Measurements from ENCODE around the gene CLN5.

The CLN5 gene

GRCh38 chr13:77047649-77048343 is 55.9 kb downstream of the CLN5 start:
- no peaks in the 10 kb centered on the region for H3K79me2 ChIP-seq (ENCODE audit: insufficient read depth, low read length)
- H3K9me2 ChIP-seq (ENCODE audit: low read depth, low read length) = no peaks in the 10 kb centered on the region
- H3K4me1 ChIP-seq (ENCODE audit: insufficient read depth, low read length, severe bottlenecking) = no peaks in the 10 kb centered on the region
- no peak overlapping the region for H3K4me2 ChIP-seq (ENCODE audit: low read length)
- no peak overlapping the region for H2AFZ ChIP-seq (ENCODE audit: low read length)
- TF ChIP-seq CTCF (IDR thresholded peaks at IDR 0.05; ENCODE audit: low read length) (no peak), EZH2 (IDR thresholded peaks at IDR 0.05; ENCODE audit: borderline replicate concordance, low read length) (no peak)
- H3K9ac ChIP-seq (ENCODE audit: low read length) = no peak overlapping the region
- H3K27me3 ChIP-seq (ENCODE audit: insufficient read depth, low read length) = no peaks in the 10 kb centered on the region
- no peaks in the 10 kb centered on the region for H4K20me1 ChIP-seq (ENCODE audit: insufficient read depth, low read length)
- no peak overlapping the region for H3K27ac ChIP-seq (ENCODE audit: low read depth, low read length, poor library complexity, severe bottlenecking)
- no peaks in the 10 kb centered on the region; the same call in 1 of the 2 replicates for H3F3A ChIP-seq (ENCODE audit: insufficient read depth, low read length)
- no peaks in the 10 kb centered on the region for H3K9me3 ChIP-seq (ENCODE audit: low read length)
- no peak overlapping the region for H3K4me3 ChIP-seq (ENCODE audit: low read depth, low read length, poor library complexity, severe bottlenecking)
- H3K36me3 ChIP-seq (ENCODE audit: insufficient read depth, low read length) = peaks cover 81% of the 10 kb centered on the region

- Histone ChIP-seq H2AFZ (ENCODE audit: low read length) (no peak overlapping the region), H3K4me2 (ENCODE audit: low read length) (no peak overlapping the region), H3K36me3 (ENCODE audit: insufficient read depth, low read length) (peaks cover 87% of the 10 kb centered on the region), H3K4me1 (ENCODE audit: insufficient read depth, low read length, severe bottlenecking) (no peaks in the 10 kb centered on the region), H3K9me3 (ENCODE audit: low read length) (no peaks in the 10 kb centered on the region), H3K9ac (ENCODE audit: low read length) (no peak overlapping the region), H3K9me2 (ENCODE audit: low read depth, low read length) (no peaks in the 10 kb centered on the region), H3K27ac (ENCODE audit: low read depth, low read length, poor library complexity, severe bottlenecking) (no peak overlapping the region), H3K4me3 (ENCODE audit: low read depth, low read length, poor library complexity, severe bottlenecking) (no peak overlapping the region), H3K27me3 (ENCODE audit: insufficient read depth, low read length) (no peaks in the 10 kb centered on the region), H3K79me2 (ENCODE audit: insufficient read depth, low read length) (no peaks in the 10 kb centered on the region), H4K20me1 (ENCODE audit: insufficient read depth, low read length) (no peaks in the 10 kb centered on the region), H3F3A (ENCODE audit: insufficient read depth, low read length) (no peaks in the 10 kb centered on the region)
- TF ChIP-seq CTCF (IDR thresholded peaks at IDR 0.05; ENCODE audit: low read length) (no peak), EZH2 (IDR thresholded peaks at IDR 0.05; ENCODE audit: borderline replicate concordance, low read length) (no peak)
Observed at GRCh38 chr13:77048681-77049080, 56.8 kb downstream of the CLN5 start.

- no peak overlapping the region for H3K9ac ChIP-seq (ENCODE audit: low read length)
- H3K4me1 ChIP-seq (ENCODE audit: insufficient read depth, low read length, severe bottlenecking) = no peaks in the 10 kb centered on the region
- no peak overlapping the region for H2AFZ ChIP-seq (ENCODE audit: low read length)
- H3K27me3 ChIP-seq (ENCODE audit: insufficient read depth, low read length) = no peaks in the 10 kb centered on the region
- H3K79me2 ChIP-seq (ENCODE audit: insufficient read depth, low read length) = no peaks in the 10 kb centered on the region
- no peaks in the 10 kb centered on the region for H3K9me3 ChIP-seq (ENCODE audit: low read length)
- H3K27ac ChIP-seq (ENCODE audit: low read depth, low read length, poor library complexity, severe bottlenecking) = no peak overlapping the region
- H3K4me2 ChIP-seq (ENCODE audit: low read length) = no peak overlapping the region
- H3K9me2 ChIP-seq (ENCODE audit: low read depth, low read length) = no peaks in the 10 kb centered on the region
- H3F3A ChIP-seq (ENCODE audit: insufficient read depth, low read length) = no peaks in the 10 kb centered on the region
- H3K4me3 ChIP-seq (ENCODE audit: low read depth, low read length, poor library complexity, severe bottlenecking) = no peak overlapping the region
- TF ChIP-seq EZH2 (IDR thresholded peaks at IDR 0.05; ENCODE audit: borderline replicate concordance, low read length) = no peak
- no peak for TF ChIP-seq CTCF (IDR thresholded peaks at IDR 0.05; ENCODE audit: low read length)
- no peaks in the 10 kb centered on the region for H4K20me1 ChIP-seq (ENCODE audit: insufficient read depth, low read length)
- H3K36me3 ChIP-seq (ENCODE audit: insufficient read depth, low read length) = peaks cover 99% of the 10 kb centered on the region
Observed at GRCh38 chr13:77053192-77053591, 61.3 kb downstream of the CLN5 start.

Data from OCI-LY1 (cell line).